Measurements from ENCODE around the gene MSANTD3.
"Not testable (repeated sequence)": the region's sequence is repeated elsewhere in the genome, so short reads cannot be mapped to it uniquely, and the experiment has no call there.

DNA sequence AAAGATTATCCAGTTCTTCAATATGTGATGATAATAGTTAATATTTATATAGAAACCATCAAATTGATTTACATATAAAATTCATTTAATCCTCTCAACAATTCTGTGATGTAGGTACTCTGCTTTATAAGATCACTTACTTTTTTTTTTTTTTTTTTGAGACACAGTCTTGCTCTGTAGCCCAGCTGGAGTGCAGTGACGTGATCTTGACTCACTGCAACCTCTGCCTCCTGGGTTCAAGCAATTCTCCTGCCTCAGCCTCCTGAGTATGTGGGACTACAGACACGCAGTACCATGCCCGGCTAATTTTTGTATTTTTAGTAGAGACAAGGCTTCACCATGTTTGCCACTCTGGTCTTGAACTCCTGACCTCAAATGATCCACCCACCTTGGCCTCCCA, 5.8 kb upstream of the MSANTD3 start:
- not testable (repeated sequence) for TF ChIP-seq POLR2A (IDR thresholded peaks at IDR 0.05)
- TF ChIP-seq, protein P1, sequence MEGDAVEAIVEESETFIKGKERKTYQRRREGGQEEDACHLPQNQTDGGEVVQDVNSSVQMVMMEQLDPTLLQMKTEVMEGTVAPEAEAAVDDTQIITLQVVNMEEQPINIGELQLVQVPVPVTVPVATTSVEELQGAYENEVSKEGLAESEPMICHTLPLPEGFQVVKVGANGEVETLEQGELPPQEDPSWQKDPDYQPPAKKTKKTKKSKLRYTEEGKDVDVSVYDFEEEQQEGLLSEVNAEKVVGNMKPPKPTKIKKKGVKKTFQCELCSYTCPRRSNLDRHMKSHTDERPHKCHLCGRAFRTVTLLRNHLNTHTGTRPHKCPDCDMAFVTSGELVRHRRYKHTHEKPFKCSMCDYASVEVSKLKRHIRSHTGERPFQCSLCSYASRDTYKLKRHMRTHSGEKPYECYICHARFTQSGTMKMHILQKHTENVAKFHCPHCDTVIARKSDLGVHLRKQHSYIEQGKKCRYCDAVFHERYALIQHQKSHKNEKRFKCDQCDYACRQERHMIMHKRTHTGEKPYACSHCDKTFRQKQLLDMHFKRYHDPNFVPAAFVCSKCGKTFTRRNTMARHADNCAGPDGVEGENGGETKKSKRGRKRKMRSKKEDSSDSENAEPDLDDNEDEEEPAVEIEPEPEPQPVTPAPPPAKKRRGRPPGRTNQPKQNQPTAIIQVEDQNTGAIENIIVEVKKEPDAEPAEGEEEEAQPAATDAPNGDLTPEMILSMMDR (IDR thresholded peaks at IDR 0.05) = not testable (repeated sequence)
